ENCODE results near the gene CNTNAP5. TPM values are rescaled to one million over a fixed set of nuclear protein-coding genes. Genes with fewer than 3 reads are reported as not detected.

Gene CNTNAP5
- total and polyA plus RNA-seq, 2 of the 13 experiments (the other 11 are each of a cell fraction or from before 2014, with no cell fraction given): not detected

GRCh38 chr2:124289060-124289459 lies 264.0 kb downstream of the CNTNAP5 start:
- intact Hi-C loops (cut with micrococcal nuclease; ENCODE audit: unreplicated experiment): no loop called here
- no peaks in the 10 kb centered on the region for H3K9me3 ChIP-seq (ENCODE audit: low read length)
- no peak overlapping the region for H2AFZ ChIP-seq (ENCODE audit: low read length)
- POLR2A ChIA-PET: no interaction called here
- no peaks in the 10 kb centered on the region for H3K4me1 ChIP-seq (ENCODE audit: insufficient read depth, low read length)
- H4K20me1 ChIP-seq (ENCODE audit: insufficient read depth, low read length): no peaks in the 10 kb centered on the region
- CTCF ChIA-PET (ENCODE audit: low intra/inter-chr PET ratio, low total read pairs): no interaction called here
- ATAC-seq (no peak), FAIRE-seq (no peak), DNase-seq (ENCODE audit: low spot score) (no peak)
- H3K27me3 ChIP-seq (ENCODE audit: control insufficient read depth in 1 of 2, insufficient read depth in 2 of 2, low read length in 2 of 2): no peaks in the 10 kb centered on the region
- no peaks in the 10 kb centered on the region for H3K79me2 ChIP-seq (ENCODE audit: insufficient read depth, low read length)
- H3K36me3 ChIP-seq (replicated peaks in 1 of 2; ENCODE audit: control insufficient read depth in 1 of 2, insufficient read depth in 2 of 2, low read length in 2 of 2): no peaks in the 10 kb centered on the region
- H3K4me2 ChIP-seq (ENCODE audit: low read depth, low read length): no peak overlapping the region
- H3K27ac ChIP-seq (ENCODE audit: extremely low read length, insufficient read depth, low read length): no peak overlapping the region
- BruUV-seq (replicated peaks): no TSS peak
- no peak overlapping the region for H3K9ac ChIP-seq (ENCODE audit: insufficient read depth, low read depth, low read length)
- H3K4me3 ChIP-seq (replicated peaks in 1 of 3; ENCODE audit: insufficient read depth in 1 of 3, low read depth in 2 of 3, low read length in 3 of 3): no peak overlapping the region
- WGBS (ENCODE audit: low lambda C conversion rate): 0% methylated on average over 1 of the region's 1 CpG
- TF ChIP-seq SMC3 (IDR thresholded peaks at IDR 0.05; ENCODE audit: low read length): no peak
- no peak for TF ChIP-seq ATM (IDR thresholded peaks at IDR 0.05; ENCODE audit: borderline replicate concordance)
- TF ChIP-seq LCORL (IDR thresholded peaks at IDR 0.05): 0 out of 2 replicates have a peak, but pooled peaks have one; percentile 50
- TF ChIP-seq LCORL (CRISPR knock-in tag; IDR thresholded peaks at IDR 0.05): no peak
- TF ChIP-seq PAX8 (CRISPR knock-in tag; IDR thresholded peaks at IDR 0.05; ENCODE audit: borderline replicate concordance): no peak
- no peak for TF ChIP-seq BCL3 (CRISPR knock-in tag; IDR thresholded peaks at IDR 0.05)
- no peak for TF ChIP-seq MYC (CRISPR knock-in tag; IDR thresholded peaks at IDR 0.05; ENCODE audit: borderline replicate concordance)
- TF ChIP-seq ZZZ3 (CRISPR knock-in tag; IDR thresholded peaks at IDR 0.05; ENCODE audit: borderline replicate concordance): no peak
- in situ Hi-C loops (cut with HindIII; ENCODE audit: extremely low pct_ligation_motif_present, low pct_unique_long_range_greater_than_20kb): no loop called here

GRCh38 chr2:124289615-124290014 lies 264.5 kb downstream of the CNTNAP5 start:
- ATAC-seq: no peak
- H4K20me1 ChIP-seq (ENCODE audit: insufficient read depth, low read length): no peaks in the 10 kb centered on the region
- ChIA-PET POLR2A (no interaction called here), CTCF (ENCODE audit: low intra/inter-chr PET ratio, low total read pairs) (no interaction called here)
- no peak for FAIRE-seq
- intact Hi-C loops (cut with micrococcal nuclease; ENCODE audit: unreplicated experiment): no loop called here
- no peaks in the 10 kb centered on the region for H3K9me3 ChIP-seq (ENCODE audit: low read length)
- 0% methylated on average over 1 of the region's 1 CpG for WGBS (ENCODE audit: low lambda C conversion rate)
- no peak overlapping the region for H3K4me3 ChIP-seq (replicated peaks in 1 of 3; ENCODE audit: insufficient read depth in 1 of 3, low read depth in 2 of 3, low read length in 3 of 3)
- H3K79me2 ChIP-seq (ENCODE audit: insufficient read depth, low read length): no peaks in the 10 kb centered on the region
- H3K4me1 ChIP-seq (ENCODE audit: insufficient read depth, low read length): no peaks in the 10 kb centered on the region
- no TSS peak for BruUV-seq (replicated peaks)
- in situ Hi-C loops (cut with HindIII; ENCODE audit: extremely low pct_ligation_motif_present, low pct_unique_long_range_greater_than_20kb): no loop called here
- DNase-seq (ENCODE audit: low spot score): no peak
- H2AFZ ChIP-seq (ENCODE audit: low read length): no peak overlapping the region
- no peak overlapping the region for H3K9ac ChIP-seq (ENCODE audit: insufficient read depth, low read depth, low read length)
- no peaks in the 10 kb centered on the region for H3K36me3 ChIP-seq (replicated peaks in 1 of 2; ENCODE audit: control insufficient read depth in 1 of 2, insufficient read depth in 2 of 2, low read length in 2 of 2)
- H3K27me3 ChIP-seq (ENCODE audit: control insufficient read depth in 1 of 2, insufficient read depth in 2 of 2, low read length in 2 of 2): no peaks in the 10 kb centered on the region
- H3K27ac ChIP-seq (ENCODE audit: extremely low read length, insufficient read depth, low read length): no peak overlapping the region
- no peak overlapping the region for H3K4me2 ChIP-seq (ENCODE audit: low read depth, low read length)
- TF ChIP-seq ZFY (CRISPR knock-in tag; IDR thresholded peaks at IDR 0.05) (no peak), FOSL2 (CRISPR knock-in tag; IDR thresholded peaks at IDR 0.05) (no peak), JUNB (CRISPR knock-in tag; IDR thresholded peaks at IDR 0.05; ENCODE audit: borderline replicate concordance) (no peak), TERF1 (CRISPR knock-in tag; IDR thresholded peaks at IDR 0.05) (no peak), ZBTB7A (CRISPR knock-in tag; IDR thresholded peaks at IDR 0.05) (no peak), REXO4 (CRISPR knock-in tag; IDR thresholded peaks at IDR 0.05; ENCODE audit: borderline replicate concordance) (no peak), EZH2 (conservative IDR thresholded peaks at IDR 0.05; ENCODE audit: low read depth, low read length) (no peak)
